AG04449 (cell line): ENCODE data around the gene CD79B.

ENCODE experiments used
- CTCF ChIA-PET: fragments of 350-600 bp; formaldehyde crosslinking; extraction: SDS; loops from one replicate; lab custom pipeline; 2021; ENCODE audit warnings: antibody characterized with exemption; lab: Yijun Ruan, JAX
- POLR2A ChIA-PET: fragments of 400-600, 350-600 bp; formaldehyde crosslinking; extraction: SDS; loops from one replicate; lab custom pipeline; 2020; ENCODE audit warnings: antibody characterized with exemption, inconsistent platforms; lab: Yijun Ruan, JAX
- DNase-seq: peaks from one replicate; pipeline ENCODE4 v3.0.0-alpha.2; 2010; ENCODE audit warnings: low read depth, low spot score
- H3K4me3 ChIP-seq: 2 replicates; pipeline ENCODE4 v1.5.1; 2011; ENCODE audit warnings: low read depth, mild to moderate bottlenecking, control low read depth, low read length
- TF ChIP-seq, protein P1 (sequence below): IDR thresholded peaks from one replicate; pipeline ENCODE4 v1.5.1; 2011; ENCODE audit warnings: mild to moderate bottlenecking, moderate library complexity, low read length, control low read depth, inconsistent platforms; ENCODE audit not compliant: insufficient read depth; ENCODE audit errors: missing control alignments

The CD79B gene

DNA sequence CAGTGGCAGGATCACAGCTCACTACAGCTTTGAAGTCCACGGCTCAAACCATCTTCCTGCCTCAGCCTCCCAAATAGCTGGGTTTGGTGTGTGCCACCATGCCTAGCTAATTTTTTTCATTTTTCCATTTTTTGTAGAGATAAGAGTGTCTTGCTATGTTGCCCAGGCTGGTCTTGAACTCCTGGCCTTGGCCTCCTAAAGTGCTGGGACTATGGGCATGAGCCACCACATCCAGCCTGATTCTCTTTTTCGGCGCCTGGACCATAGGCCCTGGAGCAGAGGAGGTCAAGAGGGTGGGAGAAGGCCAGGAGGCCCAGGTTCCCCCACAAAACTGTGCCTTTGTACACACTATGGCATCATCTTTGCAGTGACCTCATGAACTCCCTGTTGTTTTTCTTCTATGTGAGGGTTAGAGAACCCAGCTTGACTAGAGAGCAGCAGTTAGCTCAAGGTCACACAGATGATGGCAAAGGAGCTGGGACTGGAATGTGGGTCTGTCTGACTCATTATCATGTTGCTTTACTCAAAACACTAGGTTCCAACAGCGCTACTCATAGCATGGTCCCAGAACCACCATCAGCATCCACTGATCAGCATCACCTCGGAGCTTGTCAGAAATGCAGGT is 24.3 kb upstream of the CD79B start:
- TF ChIP-seq, protein P1, sequence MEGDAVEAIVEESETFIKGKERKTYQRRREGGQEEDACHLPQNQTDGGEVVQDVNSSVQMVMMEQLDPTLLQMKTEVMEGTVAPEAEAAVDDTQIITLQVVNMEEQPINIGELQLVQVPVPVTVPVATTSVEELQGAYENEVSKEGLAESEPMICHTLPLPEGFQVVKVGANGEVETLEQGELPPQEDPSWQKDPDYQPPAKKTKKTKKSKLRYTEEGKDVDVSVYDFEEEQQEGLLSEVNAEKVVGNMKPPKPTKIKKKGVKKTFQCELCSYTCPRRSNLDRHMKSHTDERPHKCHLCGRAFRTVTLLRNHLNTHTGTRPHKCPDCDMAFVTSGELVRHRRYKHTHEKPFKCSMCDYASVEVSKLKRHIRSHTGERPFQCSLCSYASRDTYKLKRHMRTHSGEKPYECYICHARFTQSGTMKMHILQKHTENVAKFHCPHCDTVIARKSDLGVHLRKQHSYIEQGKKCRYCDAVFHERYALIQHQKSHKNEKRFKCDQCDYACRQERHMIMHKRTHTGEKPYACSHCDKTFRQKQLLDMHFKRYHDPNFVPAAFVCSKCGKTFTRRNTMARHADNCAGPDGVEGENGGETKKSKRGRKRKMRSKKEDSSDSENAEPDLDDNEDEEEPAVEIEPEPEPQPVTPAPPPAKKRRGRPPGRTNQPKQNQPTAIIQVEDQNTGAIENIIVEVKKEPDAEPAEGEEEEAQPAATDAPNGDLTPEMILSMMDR = no peak
- CTCF ChIA-PET = interaction anchor here (1.1 to 4.8 kb wide), 6 partner anchors 10 to 178 kb away, joined by 3 to 44 read pairs (median 6); no protein-coding TSS in a partner anchor
- POLR2A ChIA-PET = no interaction called here
- H3K4me3 ChIP-seq = no peak overlapping the region
- DNase-seq = no peak

DNA sequence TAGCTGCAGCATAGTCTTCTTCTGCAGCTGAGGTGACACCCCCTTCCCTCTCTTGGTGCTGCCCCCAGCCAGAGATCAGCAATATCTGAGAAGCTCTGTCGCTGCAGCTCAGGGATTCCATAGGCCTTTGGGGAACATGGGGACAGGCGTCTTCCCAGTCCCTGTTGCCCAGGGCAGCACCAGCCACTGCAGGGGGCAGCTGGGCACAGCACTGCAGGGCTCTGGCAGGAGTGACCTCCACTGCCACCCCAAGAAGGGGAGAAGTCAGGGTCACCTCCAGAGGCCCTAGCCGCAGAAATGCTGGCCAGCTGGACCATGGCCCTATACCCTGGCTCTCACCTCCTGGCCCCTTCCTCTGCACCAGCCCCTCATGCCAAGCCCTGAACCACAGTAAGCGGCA is 23.7 kb upstream of the CD79B start:
- POLR2A ChIA-PET = no interaction called here
- no peak for DNase-seq
- TF ChIP-seq, protein P1 = no peak
- H3K4me3 ChIP-seq = no peak overlapping the region
- CTCF ChIA-PET = interaction anchor here (1.1 to 4.8 kb wide), 6 partner anchors 9 to 179 kb away, joined by 3 to 44 read pairs (median 6); no protein-coding TSS in a partner anchor

DNA sequence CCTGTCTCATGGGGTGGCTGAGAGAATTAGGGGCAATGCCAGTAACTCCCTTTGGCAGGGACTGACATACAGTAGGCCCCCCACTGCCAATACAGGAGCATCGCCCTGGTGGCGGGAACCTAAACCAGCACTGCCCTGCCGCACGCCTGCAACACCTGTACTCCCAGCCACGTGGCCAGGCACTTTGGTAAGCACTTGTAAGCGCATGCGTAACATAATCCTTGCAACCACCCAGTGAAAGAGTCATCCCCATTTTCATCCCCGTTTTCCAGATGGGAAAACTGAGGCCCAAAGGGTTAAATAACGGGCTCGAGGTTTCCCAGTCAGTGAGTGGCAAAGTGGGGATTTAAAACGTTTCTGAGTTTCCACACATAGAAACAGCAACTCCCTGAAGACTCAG is 23.1 kb upstream of the CD79B start:
- TF ChIP-seq, protein P1 = no peak
- no peak overlapping the region for H3K4me3 ChIP-seq
- ChIA-PET POLR2A (no interaction called here), CTCF (interaction anchor here (0.7 to 4.8 kb wide), 4 partner anchors 9 to 30 kb away, joined by 3 to 44 read pairs (median 6); no protein-coding TSS in a partner anchor)
- DNase-seq = no peak

DNA sequence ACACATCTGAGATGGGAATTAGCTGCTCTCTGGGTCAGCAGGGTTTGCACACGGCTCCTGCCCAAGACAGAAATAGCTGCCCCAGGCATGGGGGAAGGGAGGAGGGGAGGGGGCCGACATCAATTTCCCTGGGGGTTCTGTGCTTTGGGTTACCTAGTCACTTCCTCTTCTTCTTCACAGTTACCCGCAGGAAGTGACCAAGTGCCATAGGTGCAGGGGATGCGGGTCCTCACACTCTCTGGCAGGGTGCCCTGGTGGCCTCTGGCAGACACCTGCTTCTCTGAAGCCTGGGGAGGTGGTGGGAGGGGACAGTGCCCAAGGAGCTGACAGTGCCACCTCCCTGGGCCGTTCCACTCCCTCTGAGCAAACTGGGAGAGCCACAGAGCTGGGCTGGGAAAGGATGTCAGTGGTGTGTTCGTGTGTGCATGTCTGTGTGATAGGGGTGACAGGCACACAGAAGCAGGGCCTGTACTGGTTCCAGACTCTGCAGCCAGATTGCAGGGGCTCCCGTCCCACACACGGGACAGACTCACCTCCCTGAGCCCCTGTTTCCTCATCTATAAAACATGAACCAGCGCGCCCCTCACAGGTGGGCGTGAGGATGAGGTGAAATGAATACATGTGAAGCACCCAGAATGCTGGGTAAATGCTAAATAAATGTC is 22.4 kb upstream of the CD79B start:
- CTCF ChIA-PET = interaction anchor here (0.7 to 4.8 kb wide), 5 partner anchors 8 to 36 kb away, joined by 3 to 44 read pairs (median 3); partner anchors contain the start of gene GH1
- POLR2A ChIA-PET = no interaction called here
- TF ChIP-seq, protein P1 = no peak
- DNase-seq = no peak
- H3K4me3 ChIP-seq = no peak overlapping the region

DNA sequence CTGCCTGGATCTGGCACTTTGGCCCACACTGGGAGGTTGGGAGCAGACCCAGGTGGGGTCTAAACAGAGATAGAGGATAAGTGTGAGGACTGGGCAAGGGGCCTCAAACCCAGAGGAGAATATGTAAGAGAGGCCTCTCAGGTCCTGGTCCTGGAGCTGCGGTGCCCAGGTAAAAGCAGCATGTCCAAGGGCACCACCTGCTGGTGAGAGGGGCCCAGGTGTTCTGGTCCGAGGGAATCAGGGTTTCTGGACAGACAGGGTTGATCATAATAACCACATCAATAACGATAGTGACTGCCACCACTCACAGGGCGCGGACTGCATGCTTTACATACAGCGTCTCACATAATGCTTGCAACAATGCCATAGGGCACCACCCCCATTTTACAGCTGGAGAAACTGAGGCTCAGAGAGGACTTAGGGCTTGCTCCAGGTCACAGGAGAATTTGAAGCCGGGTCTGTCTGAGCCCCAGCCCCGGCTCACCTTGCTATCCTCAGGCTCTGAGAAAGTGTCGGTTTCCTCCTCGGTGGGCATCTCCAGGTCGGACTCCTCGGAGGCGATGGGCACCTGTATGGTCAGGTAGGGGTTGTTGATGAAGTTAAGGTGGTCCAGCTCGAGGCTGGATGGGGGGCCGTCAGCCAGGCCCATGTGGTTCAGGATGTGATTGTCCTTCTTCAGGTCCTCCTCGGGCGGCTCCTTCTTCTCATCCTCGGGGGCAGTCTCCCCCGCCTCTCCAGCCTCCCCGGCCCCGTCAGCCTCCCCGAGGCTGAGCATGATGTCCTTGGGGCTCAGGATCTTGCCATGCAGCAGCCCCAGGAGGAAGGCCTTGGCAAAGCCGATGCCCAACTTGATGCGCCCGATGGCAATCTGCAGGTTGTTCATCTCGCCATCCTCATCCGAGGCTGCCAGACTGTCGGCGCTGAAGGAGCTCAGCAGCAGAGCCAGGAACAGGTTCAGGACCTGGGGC is 19.1 kb upstream of the CD79B start:
- no peak for DNase-seq

More for the DNA sequence above, 19.1 kb upstream of the CD79B start:
- H3K4me3 ChIP-seq = no peak overlapping the region
- CTCF ChIA-PET = interaction anchor here (0.6 to 2.5 kb wide), 10 partner anchors 7 to 182 kb away, joined by 3 to 11 read pairs (median 4); no protein-coding TSS in a partner anchor
- POLR2A ChIA-PET = no interaction called here
- TF ChIP-seq, protein P1 = no peak
